K562 (cell line): Measurements from ENCODE around the gene LAPTM5. TPM values are rescaled to one million over a fixed set of nuclear protein-coding genes. Genes with fewer than 3 reads are reported as not detected.
A peak's percentile ranks its signal among the peaks of the same experiment; 100 is the strongest.

ENCODE experiments used
- ELF4 ChIP-seq: fragments of 450-650 bp; formaldehyde crosslinking; IDR thresholded peaks from 2 replicates; pipeline ENCODE4 v1.4.0; 2022; ENCODE audit warnings: missing genetic modification characterization
- GTF2E2 ChIP-seq: fragments of 200-800 bp; sonication (Bioruptor generic); IDR thresholded peaks from 2 replicates; pipeline ENCODE4 v1.6.1; 2016; ENCODE audit warnings: missing genetic modification characterization, missing compliant biosample characterization
- IRF9 ChIP-seq: fragments of 450-650 bp; IDR thresholded peaks from 2 replicates; pipeline ENCODE4 v1.6.1; 2016; ENCODE audit warnings: missing biosample characterization, missing genetic modification characterization
- KAT8 ChIP-seq: fragments of 450-650 bp; IDR thresholded peaks from 2 replicates; pipeline ENCODE4 v1.6.1; 2016; ENCODE audit warnings: low read depth, mild to moderate bottlenecking
- MAFF ChIP-seq: IDR thresholded peaks from 2 replicates; pipeline ENCODE4 v1.6.1; 2012; ENCODE audit warnings: low read length, improper control_type of control experiment
- MYNN ChIP-seq, 2 experiments: sonication (generic); formaldehyde crosslinking in 1 of 2; IDR thresholded peaks; 2 replicates each; pipeline versions ENCODE4 v1.5.0 to v1.6.1; 2016 to 2020; ENCODE audit warnings: antibody characterized with exemption in 1 of 2, missing genetic modification reagents in 1 of 2
- NONO ChIP-seq, 2 experiments: fragments of 200-400 bp in 1 of 2; fragments of 450-650 bp in 1 of 2; formaldehyde crosslinking in 1 of 2; IDR thresholded peaks; 2 replicates each; pipeline ENCODE4 v1.6.1; 2017; ENCODE audit warnings: low read depth in 2 of 2, mild to moderate bottlenecking in 2 of 2, moderate library complexity in 2 of 2, low read length in 1 of 2
- RBM17 ChIP-seq: fragments of 200-400 bp; formaldehyde crosslinking; IDR thresholded peaks from 2 replicates; pipeline ENCODE4 v1.6.1; 2017; ENCODE audit warnings: low read depth, mild to moderate bottlenecking, low read length, borderline replicate concordance
- SIN3A ChIP-seq, 2 experiments: fragments of 150-350 bp in 1 of 2; IDR thresholded peaks; 2 replicates each; pipeline ENCODE4 v1.6.1; 2011 to 2016; ENCODE audit warnings: borderline replicate concordance in 2 of 2, low read depth in 2 of 2, low read length in 2 of 2, mild to moderate bottlenecking in 2 of 2, moderate library complexity in 2 of 2; ENCODE audit not compliant: control insufficient read depth in 1 of 2
- SIN3B ChIP-seq: fragments of 450-650 bp; IDR thresholded peaks from 2 replicates; pipeline ENCODE4 v1.6.1; 2017; ENCODE audit warnings: low read depth, mild to moderate bottlenecking, moderate library complexity
- THAP7 ChIP-seq: fragments of 250-450 bp; sonication (Bioruptor Pico); IDR thresholded peaks from 2 replicates; pipeline ENCODE4 v1.5.0; 2021
- ZBED1 ChIP-seq: IDR thresholded peaks from 2 replicates; pipeline ENCODE4 v1.6.1; 2014
- ZBTB26 ChIP-seq: fragments of 450-650 bp; formaldehyde crosslinking; IDR thresholded peaks from 2 replicates; pipeline ENCODE4 v1.4.0; 2022; ENCODE audit warnings: missing genetic modification characterization
- ZFP1 ChIP-seq: fragments of 450-650 bp; formaldehyde crosslinking; IDR thresholded peaks from 2 replicates; pipeline ENCODE4 v1.4.0; 2020; ENCODE audit warnings: mild to moderate bottlenecking, mixed read lengths
- ZHX1 ChIP-seq: fragments of 150-350 bp; conservative IDR thresholded peaks from 2 replicates; pipeline ENCODE4 v1.6.1; 2014; ENCODE audit warnings: low read length
- ZKSCAN1 ChIP-seq: fragments of 150-350 bp; IDR thresholded peaks from 2 replicates; pipeline ENCODE4 v1.6.1; 2016; ENCODE audit warnings: low read depth, low read length
- ZNF121 ChIP-seq: sonication (generic); formaldehyde crosslinking; conservative IDR thresholded peaks from 2 replicates; pipeline ENCODE4 v1.8.0; 2022; ENCODE audit warnings: missing genetic modification reagents
- ZNF280B ChIP-seq: fragments of 250-450 bp; sonication (Bioruptor Pico); IDR thresholded peaks from 2 replicates; pipeline ENCODE4 v1.5.1; 2021; ENCODE audit warnings: mild to moderate bottlenecking
- ZNF695 ChIP-seq: fragments of 450-650 bp; formaldehyde crosslinking; IDR thresholded peaks from 2 replicates; pipeline ENCODE4 v1.4.0; 2020; ENCODE audit warnings: mild to moderate bottlenecking, moderate library complexity
- polyA plus RNA-seq, 8 experiments: library from polyadenylated mRNA; depleted of rRNA in 4 of 8; stranded (reverse) in 5 of 8; unstranded in 3 of 8; fragments of >200 nt; fragmentation: Nextera tagmentation in 2 of 8; fragmentation: Illumina TruSeq in 1 of 8; extraction: Ambion mirVana in 2 of 8; extraction: Trizol in 1 of 8; gene quantifications; 2 replicates each; pipeline versions ENCODE4 v1.2.1 to v1.2.3, GENCODE V29; 2011 to 2014; ENCODE audit warnings: inconsistent platforms in 1 of 8, missing spikeins in 1 of 8
- total RNA-seq, 7 experiments: library from RNA; depleted of rRNA in 6 of 7; stranded (reverse); fragments of >200 nt in 6 of 7; fragmentation: Illumina TruSeq in 2 of 7; extraction: Trizol in 2 of 7; gene quantifications; 2 replicates each; pipeline versions ENCODE4 v1.2.1 to v1.2.3, GENCODE V29; 2011 to 2021; ENCODE audit warnings: low replicate concordance in 1 of 7
- TF ChIP-seq, protein P1 (sequence below): fragments of 250-450 bp; sonication (Bioruptor Pico); IDR thresholded peaks from 2 replicates; pipeline ENCODE4 v1.5.0; 2020; ENCODE audit warnings: mild to moderate bottlenecking

The LAPTM5 gene
- total and polyA plus RNA-seq, 9 of the 15 experiments (the other 6 are each of a cell fraction or from before 2014, with no cell fraction given), result 2.4 to 47.3 (median 20.3) TPM

- TF ChIP-seq ZHX1 (no peak), ZBED1 (no peak), MAFF (no peak), SIN3B (no peak), SIN3A (IDR thresholded peaks at IDR 0.05; ENCODE audit: borderline replicate concordance in 2 of 2, control insufficient read depth in 1 of 2, low read depth in 2 of 2, low read length in 2 of 2) (no peak), ZNF695 (CRISPR knock-in tag) (peak; percentile 41; the same call in 1 of the 2 replicates), IRF9 (tag) (no peak), ELF4 (CRISPR knock-in tag) (peak; percentile 64; the same call in 1 of the 2 replicates), RBM17 (no peak), ZFP1 (peak; percentile 61; the same call in 1 of the 2 replicates), MYNN (IDR thresholded peaks at IDR 0.05) (no peak), MYNN (CRISPR knock-in tag; IDR thresholded peaks at IDR 0.05) (no peak), THAP7 (no peak), ZKSCAN1 (no peak), GTF2E2 (no peak), ZNF121 (CRISPR knock-in tag) (no peak), ZBTB26 (no peak), NONO (IDR thresholded peaks at IDR 0.05; ENCODE audit: low read depth in 2 of 2, low read length in 1 of 2) (no peak), KAT8 (no peak), ZNF280B (no peak)
- TF ChIP-seq, protein P1, sequence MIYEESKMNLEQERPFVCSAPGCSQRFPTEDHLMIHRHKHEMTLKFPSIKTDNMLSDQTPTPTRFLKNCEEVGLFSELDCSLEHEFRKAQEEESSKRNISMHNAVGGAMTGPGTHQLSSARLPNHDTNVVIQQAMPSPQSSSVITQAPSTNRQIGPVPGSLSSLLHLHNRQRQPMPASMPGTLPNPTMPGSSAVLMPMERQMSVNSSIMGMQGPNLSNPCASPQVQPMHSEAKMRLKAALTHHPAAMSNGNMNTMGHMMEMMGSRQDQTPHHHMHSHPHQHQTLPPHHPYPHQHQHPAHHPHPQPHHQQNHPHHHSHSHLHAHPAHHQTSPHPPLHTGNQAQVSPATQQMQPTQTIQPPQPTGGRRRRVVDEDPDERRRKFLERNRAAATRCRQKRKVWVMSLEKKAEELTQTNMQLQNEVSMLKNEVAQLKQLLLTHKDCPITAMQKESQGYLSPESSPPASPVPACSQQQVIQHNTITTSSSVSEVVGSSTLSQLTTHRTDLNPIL (CRISPR knock-in tag), result no peak
These were observed 10.7 kb upstream of the LAPTM5 start (continued) for GRCh38 chr1:30768159-30768829.
